NAMALWA (cell line): ENCODE measurements around the gene HAT1.
"Not testable (repeated sequence)": the region's sequence is repeated elsewhere in the genome, so short reads cannot be mapped to it uniquely, and the experiment has no call there.

ENCODE experiments used
- DNase-seq: peaks from one replicate; pipeline ENCODE4 v3.0.0-alpha.2; 2015; ENCODE audit warnings: low spot score

HAT1 gene

DNA sequence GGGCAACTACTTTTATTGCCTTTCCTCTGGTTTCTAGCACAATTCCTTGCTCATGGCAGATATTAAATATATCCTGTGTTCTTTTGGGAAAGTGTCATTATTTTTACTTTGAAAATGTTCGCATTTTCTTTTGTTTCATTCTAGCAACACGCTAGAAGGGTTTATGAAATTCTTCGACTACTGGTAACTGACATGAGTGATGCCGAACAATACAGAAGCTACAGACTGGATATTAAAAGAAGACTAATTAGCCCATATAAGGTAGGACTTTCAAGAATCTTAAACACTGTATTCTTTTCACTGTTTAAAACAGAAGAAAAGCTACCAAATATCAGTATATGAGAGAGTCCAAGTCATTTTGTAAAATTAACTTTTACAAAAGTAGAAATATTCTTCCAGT lies 56.8 kb downstream of the HAT1 start:
- DNase-seq = no peak

DNA sequence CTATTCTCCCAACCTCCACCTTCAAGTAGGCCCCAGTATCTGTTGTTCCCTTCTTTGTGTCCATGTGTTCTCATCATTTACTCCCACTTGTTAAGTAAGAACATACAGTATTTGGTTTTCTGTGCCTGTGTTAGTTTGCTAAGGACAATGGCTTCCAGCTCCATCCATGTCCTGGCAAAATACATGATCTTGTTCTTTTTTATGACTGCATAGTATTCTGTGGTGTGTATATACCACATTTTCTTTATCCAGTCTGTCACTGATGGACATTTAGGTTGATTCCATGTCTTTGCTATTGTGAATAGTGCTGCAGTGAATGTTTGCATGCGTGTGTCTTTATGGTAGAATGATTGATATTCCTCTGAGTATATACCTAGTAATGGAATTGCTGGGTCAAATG lies 61.7 kb downstream of the HAT1 start:
- not testable (repeated sequence) for DNase-seq

DNA sequence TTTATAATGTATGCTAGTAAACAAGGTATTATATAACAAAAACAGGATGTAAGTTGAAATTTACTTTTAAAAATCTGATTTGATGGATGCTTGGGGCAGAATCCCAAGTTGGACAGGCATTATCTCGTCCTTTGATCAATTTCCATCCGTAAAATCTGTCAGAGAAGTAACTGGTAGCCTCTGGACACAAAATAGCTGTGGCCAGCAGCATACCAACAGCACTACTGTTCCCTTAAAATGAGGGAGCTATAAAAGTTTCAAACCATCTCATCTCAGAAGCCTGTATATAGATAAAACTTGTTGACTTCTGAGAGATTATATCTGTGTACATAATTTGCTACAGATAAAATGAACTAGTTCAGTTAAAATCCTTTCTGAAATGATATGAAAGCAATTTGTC lies 62.8 kb downstream of the HAT1 start:
- no peak for DNase-seq

- DNase-seq = no peak
These were observed 64.5 kb downstream of the HAT1 start for GRCh38 chr2:171986778-171987177.

DNA sequence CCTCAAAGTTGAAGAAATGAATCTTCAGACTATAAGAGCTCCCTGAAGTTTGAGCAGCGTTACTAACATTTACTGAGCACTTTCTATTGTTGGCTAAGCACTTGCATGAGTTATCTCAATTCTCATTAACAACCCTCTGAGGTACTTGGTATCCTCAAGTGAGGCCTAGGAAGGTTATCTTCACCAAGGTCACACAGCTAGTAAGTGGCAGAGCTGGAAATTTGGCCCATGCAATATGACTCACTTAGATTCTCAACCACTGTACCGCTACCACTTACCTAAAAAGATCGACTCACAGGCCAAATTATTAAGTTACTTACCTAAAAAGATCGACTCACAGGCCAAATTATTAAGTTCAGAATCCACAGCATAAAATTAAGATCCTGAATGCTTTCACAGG lies 68.8 kb downstream of the HAT1 start:
- no peak for DNase-seq

- DNase-seq = no peak
These were observed 73.3 kb downstream of the HAT1 start for GRCh38 chr2:171995586-171995985.

DNA sequence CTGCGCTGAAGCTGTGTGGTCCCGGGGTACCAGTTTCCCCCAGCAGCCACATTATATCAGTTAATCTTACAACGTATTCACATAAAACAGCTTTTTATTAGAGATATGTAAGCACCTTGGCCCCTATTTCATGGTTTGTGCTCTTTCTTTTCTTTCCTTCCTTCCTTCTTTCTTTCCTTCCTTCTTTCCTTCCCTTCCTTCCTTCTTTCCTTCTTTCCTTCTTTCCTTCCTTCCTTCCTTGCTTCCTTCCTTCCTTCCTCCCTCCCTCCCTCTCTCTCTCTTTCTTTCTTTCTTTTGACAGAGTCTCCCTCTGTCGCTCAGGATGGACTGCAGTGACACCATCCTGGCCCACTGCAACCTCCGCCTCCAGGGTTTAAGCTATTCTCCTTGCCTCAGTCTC lies 73.8 kb downstream of the HAT1 start:
- no peak for DNase-seq

- DNase-seq = not testable (repeated sequence)
These were observed 74.8 kb downstream of the HAT1 start for GRCh38 chr2:171997031-171997430.

- no peak for DNase-seq
These were observed 76.9 kb downstream of the HAT1 start for GRCh38 chr2:171999161-171999560.

DNA sequence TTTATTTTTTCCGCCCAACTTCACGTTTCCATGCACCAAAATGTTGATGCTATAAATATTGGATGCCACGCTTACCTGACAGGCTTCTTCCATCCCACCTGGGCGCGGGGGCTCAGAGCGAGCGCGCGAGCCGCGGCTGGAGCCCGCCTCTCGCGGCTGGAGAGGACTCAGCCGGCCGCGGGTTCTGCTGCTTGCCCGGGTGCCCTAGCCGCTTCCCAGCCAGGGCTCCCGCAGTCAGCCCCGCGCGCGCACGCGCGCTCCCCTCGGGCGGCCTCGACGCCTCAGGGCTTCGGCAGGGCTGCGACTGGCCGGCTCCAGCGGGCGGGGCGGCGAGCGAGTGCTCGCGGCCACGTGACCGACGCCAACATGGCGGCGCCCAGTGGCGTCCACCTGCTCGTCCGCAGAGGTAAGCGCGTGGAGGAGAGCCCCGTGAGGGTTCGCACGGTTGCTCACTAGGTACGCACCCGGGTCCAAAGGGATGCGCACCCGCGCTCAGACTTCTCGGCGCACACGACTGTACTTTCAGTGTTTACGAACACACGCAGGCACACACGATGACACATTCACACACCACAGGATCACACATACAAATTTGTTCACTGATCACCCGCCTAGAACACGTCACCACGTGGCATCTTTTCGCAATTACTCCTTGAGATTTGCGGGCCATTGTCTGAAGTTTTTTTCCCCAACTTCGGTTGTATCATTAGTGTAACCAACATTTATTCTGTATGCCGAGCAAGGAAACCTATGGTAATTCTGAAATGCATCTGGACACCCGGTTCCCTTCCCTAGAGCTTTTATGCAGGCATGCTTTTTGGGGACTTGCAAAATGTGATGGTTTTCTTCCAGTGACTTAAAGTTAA lies 77.6 kb downstream of the HAT1 start, which contains the start of gene METAP1D:
Gene METAP1D (plus strand): TSS at position 350 of the 866 bp plus-strand sequence. CDS start 17 bp downstream, at position 367.
- peak; percentile 95 for DNase-seq

- DNase-seq = no peak
These were observed 78.6 kb downstream of the HAT1 start for GRCh38 chr2:172000696-172001361.

GRCh38 chr2:172007372-172007771 lies 85.1 kb downstream of the HAT1 start:
- DNase-seq = no peak

DNA sequence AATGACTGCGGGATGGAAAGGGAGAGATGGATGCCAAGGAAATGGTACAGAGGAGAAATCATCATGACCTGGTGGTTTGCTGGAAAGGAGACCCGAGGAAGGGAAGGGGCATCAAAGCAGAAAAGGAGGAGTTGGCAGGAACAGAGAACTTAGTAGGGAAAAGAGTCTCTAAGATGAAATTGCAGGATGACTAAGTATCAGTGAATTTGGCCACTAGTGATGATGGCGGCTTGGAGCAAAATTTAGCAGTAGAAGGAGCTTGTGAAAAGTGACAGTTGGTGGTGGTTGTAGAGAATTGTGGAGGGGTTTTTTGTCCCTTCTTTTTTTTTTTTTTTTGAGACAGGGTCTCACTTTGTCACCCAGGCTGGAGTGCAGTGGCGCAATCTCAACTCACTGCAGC lies 87.6 kb downstream of the HAT1 start:
- no peak for DNase-seq

- no peak for DNase-seq
These were observed 89.7 kb downstream of the HAT1 start for GRCh38 chr2:172011812-172012575.

DNA sequence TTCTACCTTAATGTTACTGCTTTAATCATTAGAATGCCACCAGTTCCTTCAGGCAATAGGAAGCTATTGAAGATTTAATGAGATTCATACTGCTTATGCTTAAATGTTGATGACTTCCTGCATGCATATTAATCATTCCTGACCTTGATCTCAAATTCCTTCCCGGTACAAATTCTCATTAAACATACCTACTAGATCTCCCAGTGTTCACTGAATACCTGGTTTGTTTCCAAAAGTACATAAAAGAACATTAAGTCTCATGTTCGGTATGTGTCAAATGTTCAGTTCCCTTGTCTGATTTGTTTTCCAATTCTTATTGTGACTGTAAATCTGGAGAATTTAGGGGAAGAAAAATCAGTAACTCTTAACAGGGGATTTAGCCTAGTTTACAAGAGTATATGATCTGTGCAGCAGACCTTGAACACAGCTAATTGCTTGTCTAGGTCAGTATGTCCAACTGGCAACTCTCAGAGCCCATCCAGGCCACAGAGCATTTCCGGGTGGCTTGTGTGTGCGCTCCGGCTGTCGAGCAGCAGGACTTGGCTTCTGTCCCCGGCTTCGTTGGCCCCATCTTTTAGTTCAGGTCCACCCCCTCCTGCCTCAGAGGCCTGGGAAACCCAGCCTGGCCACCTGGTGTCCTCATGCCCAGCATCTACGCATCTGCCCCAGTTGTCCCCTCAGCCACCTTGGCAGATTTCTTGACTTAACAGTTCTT lies 90.6 kb downstream of the HAT1 start:
- no peak for DNase-seq

- peak; percentile 23 for DNase-seq
These were observed 91.1 kb downstream of the HAT1 start for GRCh38 chr2:172013396-172013795.

DNA sequence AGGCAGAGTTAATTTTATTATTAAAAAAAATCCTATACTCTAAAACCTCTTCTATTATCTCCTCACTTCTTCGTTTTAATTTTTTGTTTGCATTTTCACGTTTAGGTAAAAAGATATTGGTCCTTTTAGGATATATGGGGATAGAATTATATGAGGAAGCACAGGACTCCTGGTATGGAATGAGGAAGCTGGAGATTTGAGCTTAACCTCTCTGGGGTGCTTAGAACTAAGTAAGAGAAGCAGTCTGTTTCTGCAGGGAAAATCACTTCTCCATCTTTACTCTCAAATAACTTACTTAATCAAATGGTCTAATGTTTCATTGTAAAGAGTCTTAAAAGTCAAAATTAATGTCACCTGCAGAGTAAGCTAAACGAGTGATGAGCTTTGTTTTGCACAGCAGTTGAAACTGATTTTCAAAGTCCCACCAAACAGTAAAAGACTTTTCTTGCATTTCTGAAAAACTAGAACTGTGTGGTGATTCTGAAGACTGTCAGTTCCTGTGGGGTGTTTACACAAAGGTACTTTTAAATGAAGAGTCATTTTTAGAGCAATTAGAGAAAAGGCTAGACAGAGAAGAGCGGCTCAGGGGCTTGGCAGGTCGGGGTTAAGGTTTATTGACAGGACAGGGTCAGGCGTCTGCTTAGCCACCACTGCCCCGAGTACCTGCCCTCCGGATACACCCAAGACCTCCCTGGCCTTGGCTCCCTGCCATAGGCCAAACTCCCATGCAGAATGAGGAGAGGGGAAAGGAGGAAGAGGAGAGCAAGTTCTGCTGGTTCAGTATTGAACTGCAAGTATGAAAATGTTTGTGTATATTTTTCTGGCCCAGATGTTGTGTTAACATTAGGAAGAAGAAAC lies 99.0 kb downstream of the HAT1 start:
- no peak for DNase-seq

DNA sequence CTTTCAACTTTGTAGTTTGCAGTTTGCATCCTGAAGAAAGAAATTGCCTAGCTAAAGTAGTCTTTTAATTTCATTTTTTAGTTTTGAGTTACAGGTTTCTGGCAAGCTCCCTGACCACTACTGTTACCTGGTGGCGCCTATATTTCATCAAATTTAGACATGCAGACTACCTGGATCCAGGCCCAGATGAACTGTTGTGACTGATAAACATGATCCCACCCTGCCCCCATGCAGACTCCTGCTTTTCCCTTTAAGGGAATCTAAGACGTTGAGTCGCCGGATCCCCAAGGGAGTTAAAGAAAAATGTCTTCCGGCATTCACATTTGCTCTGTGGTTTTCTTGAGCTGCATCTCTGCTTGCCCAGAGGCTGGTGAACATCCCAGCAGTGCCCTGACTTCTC lies 99.7 kb downstream of the HAT1 start:
- DNase-seq = no peak

- no peak for DNase-seq
These were observed 109.3 kb downstream of the HAT1 start for GRCh38 chr2:172031536-172031935.
